Activated CD4-positive, alpha-beta T cell treated with anti-CD3 and anti-CD28 coated beads, Interleukin-2, Interleukin-6, amounts not matched to agents 100 ng/mL and 50 ng/mL, durations not matched to agents 16 hours and 8 hours (primary cell): ENCODE data around the gene SDK1.
"Not testable (repeated sequence)": the region's sequence is repeated elsewhere in the genome, so short reads cannot be mapped to it uniquely, and the experiment has no call there.

Experiments used
- DNase-seq: peaks from one replicate; pipeline ENCODE4 v3.0.0-alpha.2; 2020

Gene SDK1

DNA sequence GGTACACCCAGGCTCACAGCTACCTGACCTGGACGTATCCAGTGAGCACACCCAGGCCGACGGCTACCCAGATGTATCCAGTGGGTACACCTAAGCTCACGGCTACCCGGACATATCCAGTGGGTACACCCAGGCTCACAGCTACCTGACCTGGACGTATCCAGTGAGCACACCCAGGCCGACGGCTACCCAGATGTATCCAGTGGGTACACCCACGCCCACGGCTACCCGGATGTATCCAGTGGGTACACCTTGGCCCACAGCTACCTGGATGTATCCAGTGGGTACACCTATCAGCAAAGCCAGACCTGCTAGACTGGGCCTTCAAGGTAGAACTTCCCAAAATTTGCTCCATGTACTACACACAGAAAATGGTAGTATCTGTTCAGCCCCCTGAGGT is 662.7 kb downstream of the SDK1 start:
- not testable (repeated sequence) for DNase-seq

GRCh38 chr7:3964980-3965606 is 664.0 kb downstream of the SDK1 start:
- no peak for DNase-seq

DNA sequence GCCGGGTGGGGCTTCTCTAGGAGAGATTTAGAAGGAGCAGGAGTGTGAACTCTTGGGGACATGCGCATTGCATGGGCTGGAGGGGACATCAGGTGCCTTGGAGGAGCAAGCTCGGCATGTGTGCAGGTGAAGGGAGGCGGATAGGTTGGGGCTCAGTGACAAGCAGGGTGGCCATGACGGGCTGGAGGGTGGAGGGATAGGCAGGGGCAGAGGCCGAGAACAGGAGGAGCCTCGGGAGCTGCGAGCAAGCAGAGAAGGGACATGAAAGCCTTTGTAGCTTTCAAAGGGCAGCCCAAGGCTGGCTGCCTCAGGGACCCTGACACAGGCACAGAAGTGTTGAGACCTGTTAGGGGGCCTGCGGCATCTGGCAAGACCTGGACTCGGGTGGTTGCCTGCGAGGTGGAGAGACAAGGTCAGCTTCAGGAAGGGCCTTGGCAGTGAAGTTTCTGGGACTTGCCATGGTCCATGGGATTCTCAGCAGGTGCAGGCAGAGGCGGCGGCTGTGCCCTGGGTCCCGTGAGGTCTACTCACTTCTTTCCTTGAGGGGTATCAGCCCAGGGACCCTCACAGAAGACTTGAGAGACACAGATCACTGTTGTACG is 664.8 kb downstream of the SDK1 start:
- DNase-seq = no peak

DNA sequence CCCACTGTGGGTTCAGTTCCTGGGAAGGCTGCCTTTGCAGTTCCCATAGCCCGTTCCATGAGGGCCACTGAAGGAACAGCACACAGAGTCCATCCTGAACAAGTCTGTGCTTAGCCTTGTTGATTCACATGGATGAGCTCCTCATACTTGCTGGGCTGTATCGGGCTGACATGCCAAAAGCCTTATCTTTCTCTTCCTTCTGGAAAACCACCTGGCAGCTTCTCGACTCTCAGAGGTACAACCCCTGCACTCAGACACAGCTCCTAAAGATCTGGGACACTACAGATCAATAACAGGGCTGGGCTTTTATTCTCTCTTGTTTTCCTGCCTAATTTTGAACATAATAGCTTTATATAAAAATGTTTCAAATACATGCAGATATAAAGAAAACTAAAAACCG is 667.2 kb downstream of the SDK1 start:
- DNase-seq = no peak

GRCh38 chr7:3969286-3969685 is 668.2 kb downstream of the SDK1 start:
- DNase-seq = no peak

DNA sequence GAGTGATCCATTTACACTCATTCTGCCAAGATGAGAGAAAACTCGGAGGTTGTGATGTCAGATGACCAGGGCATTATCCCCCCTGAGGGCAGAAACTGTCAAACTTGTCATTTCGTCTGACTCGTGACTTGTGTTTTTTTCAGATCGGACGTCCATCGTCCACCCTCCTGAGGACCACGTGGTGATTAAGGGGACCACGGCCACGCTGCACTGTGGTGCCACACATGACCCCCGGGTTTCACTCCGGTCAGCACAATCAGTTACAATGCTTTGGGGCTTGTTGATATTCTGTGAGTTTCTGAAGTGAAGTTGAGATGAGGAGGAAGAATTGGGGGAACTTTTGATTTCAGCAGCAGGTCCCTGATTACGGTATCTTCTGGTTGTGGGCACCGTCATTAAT is 670.3 kb downstream of the SDK1 start:
- DNase-seq = no peak

DNA sequence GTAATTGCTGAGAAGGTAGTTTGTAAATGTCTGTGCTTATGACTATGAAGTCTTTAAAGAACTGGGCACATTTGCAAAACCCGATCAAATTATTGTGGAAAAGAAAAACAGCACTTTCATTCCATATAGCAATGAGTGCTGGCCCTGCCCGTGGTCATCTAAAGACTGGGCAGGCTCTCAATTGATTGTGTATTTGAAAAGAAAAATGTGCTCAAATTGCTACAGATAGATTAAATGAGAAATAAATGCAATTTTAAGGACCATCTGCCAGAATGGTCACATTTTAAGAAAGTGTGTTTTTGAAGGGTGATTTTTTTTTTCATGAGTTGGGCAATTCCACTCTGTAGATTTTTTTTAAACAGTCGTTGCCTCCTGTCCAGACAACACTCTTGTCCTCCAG is 672.2 kb downstream of the SDK1 start:
- DNase-seq = no peak

DNA sequence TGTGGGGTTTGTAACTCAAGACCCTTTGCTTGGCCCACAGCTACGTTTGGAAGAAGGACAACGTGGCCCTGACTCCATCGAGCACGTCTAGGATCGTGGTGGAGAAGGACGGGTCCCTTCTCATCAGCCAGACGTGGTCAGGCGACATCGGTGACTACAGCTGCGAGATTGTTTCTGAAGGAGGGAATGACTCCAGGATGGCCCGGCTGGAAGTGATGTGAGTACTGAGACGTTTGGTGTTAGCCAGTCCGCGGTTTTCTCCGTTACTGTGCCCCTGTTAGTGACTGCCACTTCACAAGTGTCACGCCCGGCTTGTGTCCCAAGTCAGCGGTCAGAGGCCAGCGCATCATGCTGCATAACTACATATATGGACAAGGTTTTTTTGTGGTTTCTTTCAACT is 673.3 kb downstream of the SDK1 start:
- DNase-seq = no peak

GRCh38 chr7:3975371-3975770 is 674.3 kb downstream of the SDK1 start:
- no peak for DNase-seq

DNA sequence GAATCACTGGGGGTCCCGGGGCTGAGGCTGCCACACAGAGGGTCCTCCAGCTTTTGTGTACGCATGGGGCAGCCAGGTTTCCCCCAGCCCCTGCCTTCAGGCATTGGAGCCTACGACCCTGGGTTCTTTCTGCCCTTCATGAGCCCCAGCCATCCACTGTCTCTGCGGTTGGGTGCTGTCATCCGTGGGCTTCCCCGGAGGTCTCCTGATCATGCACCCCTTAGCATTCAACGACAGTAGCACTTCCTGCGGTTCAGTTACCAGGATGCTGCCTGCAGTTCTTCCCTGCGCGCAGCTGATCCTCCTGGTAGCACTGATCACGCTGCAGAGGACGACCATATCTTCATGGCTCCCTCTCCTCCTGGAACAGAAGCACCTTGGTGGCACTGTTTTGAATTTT is 676.3 kb downstream of the SDK1 start:
- no peak for DNase-seq

DNA sequence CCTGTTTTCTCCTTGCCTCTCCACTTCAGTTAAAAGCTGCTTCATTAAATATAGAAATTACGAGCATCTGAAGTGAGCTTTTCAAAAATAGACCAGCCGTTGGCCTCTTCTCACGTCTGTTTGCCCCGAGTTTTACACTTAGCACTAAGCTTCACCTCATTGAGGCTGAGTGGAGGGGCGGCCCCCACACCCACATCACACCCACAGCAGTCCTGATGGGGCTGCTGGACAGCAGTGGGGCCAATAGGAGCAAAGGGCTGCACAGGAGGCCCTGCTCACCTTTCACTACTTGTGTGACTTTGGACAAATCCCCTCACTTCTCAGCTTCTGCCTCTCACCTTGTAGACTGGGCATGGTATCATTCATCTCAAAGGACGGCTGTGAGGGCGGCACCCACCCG is 677.8 kb downstream of the SDK1 start:
- no peak for DNase-seq

GRCh38 chr7:3979611-3980299 is 678.7 kb downstream of the SDK1 start:
- no peak for DNase-seq

GRCh38 chr7:3980300-3980643 is 679.2 kb downstream of the SDK1 start:
- no peak for DNase-seq

- no peak for DNase-seq
Observed at GRCh38 chr7:3981281-3981680, 680.2 kb downstream of the SDK1 start.

DNA sequence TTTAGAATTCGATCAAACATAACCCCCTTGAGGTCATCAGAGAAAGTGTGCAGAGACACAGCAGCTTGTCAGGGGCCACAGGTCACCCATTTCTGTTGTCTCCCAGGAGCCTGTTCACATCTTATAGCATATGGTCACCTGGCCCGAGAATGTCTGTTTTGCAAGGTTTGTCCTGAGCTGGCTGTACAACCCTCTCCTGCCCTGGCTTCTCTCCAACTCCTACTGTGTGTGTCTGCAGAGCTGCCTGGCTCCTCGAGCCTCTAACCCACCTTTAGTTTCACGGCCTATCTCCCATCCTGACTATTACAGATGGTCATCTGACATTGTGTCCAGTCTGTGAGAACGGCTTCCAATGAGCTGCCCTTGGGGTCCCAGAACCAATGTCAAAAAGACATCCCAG is 683.4 kb downstream of the SDK1 start:
- no peak for DNase-seq

DNA sequence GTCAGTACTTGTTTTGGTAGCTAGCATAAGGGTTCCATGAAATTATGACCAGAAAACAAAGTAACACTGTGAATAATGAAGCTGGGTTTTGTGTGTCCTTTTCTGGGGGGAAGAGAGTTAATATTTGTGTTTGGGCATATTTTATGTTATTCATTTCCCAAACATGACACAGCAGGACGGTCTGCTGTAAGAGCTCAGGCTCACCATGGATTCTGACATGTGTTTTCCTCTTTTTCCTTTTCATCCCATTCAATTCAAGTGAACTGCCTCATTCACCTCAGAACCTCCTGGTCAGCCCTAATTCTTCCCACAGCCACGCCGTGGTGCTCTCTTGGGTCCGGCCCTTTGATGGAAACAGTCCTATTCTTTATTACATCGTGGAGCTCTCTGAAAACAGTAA is 685.9 kb downstream of the SDK1 start:
- no peak for DNase-seq

GRCh38 chr7:3987426-3987927 is 686.4 kb downstream of the SDK1 start:
- no peak for DNase-seq

- no peak for DNase-seq
Observed at GRCh38 chr7:3989723-3990122, 688.7 kb downstream of the SDK1 start.

- DNase-seq = no peak
Observed at GRCh38 chr7:3991731-3992231, 690.7 kb downstream of the SDK1 start.

DNA sequence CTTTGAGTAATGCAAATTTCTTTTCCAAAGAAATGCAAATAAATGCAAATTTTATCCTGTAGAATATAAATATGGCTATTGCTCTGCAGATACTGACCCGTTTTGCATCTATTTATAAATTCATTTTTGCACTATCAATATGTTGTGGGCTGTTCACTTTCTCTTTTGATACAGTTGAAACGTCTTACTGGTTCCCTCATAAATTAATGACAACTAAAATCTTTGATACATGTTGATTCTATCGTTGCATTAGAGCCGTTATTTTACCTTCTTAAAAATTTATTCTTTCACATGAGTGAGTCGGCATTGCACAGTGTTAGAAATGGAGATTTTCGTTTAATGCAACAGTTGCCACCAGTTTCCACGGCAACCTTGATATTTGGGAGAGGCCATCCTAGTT is 691.8 kb downstream of the SDK1 start:
- no peak for DNase-seq

GRCh38 chr7:3994764-3995163 is 693.7 kb downstream of the SDK1 start:
- no peak for DNase-seq

DNA sequence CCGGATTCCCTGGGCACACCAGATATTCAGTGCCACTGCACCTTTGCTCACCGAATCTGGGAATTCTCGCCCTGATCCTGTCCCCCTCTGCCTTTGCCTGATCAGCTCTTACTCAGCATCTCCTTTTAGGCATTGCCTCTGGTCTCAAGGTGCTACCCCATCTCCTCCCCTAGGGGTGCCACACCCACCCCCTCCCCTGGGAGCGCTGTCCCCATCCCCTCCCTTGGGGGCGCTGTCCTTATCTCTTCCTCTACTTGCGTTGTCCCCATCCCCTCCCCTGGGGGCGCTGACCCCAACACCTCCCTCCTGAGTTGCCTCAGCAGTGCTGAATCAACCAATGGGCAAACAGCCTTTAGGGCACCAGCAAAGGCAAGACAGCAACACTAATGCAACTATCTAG is 694.1 kb downstream of the SDK1 start:
- peak; percentile 15 for DNase-seq

DNA sequence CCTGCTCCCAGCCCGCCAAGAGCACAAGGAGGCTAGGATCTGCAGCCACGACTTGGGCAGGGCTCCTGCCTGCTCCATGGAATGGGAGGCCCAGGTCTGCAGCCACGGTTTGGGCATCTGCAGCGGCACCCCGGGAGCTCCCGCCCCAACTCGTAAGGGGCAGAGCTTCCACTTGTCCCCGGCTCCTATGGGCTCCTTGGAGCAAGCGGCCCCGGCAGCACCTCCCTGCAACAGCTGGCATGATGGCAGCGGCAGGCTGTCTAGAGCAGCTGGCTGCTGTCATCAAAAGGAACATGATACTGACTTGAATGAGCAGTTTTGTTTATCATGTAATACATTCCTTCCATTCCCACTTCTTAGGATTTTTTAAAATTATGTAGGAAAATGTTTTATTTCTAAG is 697.0 kb downstream of the SDK1 start:
- DNase-seq = no peak

- DNase-seq = no peak
Observed at GRCh38 chr7:4000139-4000538, 699.1 kb downstream of the SDK1 start.
